GM12891 (cell line): ENCODE data around the gene LRPAP1.

Experiments used
- PAX5 ChIP-seq: IDR thresholded peaks from 2 replicates; pipeline ENCODE4 v1.6.1; 2011; ENCODE audit warnings: low read length, moderate library complexity, mild to moderate bottlenecking; ENCODE audit not compliant: insufficient read depth, severe bottlenecking
- POLR2A ChIP-seq: IDR thresholded peaks from 2 replicates; pipeline ENCODE4 v1.6.1; 2011; ENCODE audit warnings: low read depth, low read length, control low read depth
- POLR2AphosphoS5 ChIP-seq: IDR thresholded peaks from 2 replicates; pipeline ENCODE4 v1.6.1; 2011; ENCODE audit warnings: low read depth, low read length, control low read depth
- POU2F2 ChIP-seq: IDR thresholded peaks from 2 replicates; pipeline ENCODE4 v1.6.1; 2011; ENCODE audit warnings: low read depth, mild to moderate bottlenecking, control low read depth, low read length, moderate library complexity
- SPI1 ChIP-seq: IDR thresholded peaks from 2 replicates; pipeline ENCODE4 v1.6.1; 2011; ENCODE audit warnings: low read depth, low read length, control low read depth
- TAF1 ChIP-seq: IDR thresholded peaks from 2 replicates; pipeline ENCODE4 v1.6.1; 2011; ENCODE audit warnings: low read depth, low read length, control low read depth

DNA sequence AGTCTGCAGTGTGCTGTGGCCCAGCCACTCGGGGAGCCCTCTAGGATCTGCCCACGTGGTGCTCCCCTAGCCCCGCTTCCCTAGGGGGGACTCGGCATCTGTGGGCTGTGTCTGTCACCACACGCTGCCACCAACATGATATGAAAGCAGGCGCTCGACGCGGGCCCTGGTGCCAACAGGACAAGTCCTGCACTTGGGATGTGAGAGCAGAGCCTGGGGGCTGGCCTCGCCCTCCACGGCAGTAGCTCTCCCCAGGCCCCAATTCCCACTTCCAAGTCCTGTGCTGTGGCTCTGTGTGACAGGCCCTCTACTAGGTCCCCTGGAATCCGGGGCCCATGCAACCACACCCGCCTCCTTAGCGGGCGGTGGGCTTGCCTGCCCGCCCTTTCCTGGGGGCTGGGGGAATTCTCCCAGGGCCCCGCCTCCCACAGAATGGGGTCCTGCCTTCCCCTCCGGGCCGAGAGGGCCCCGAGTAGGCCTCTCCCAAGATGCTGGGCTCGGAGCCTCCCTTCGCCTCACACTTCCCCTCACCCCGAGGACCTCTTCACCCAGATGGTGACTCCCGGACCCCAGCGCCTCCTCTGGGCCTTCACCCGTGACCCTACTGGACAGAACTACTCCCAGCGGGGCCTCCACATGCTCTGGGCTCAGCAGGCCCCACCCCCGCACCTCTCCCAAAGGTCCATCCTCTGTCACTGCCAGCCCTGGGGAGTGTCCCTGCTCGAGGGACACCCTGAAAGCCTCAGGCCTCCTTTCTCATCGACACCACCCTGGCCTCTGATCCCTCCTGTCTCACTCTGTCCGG is 11.2 kb downstream of the LRPAP1 start:
- TF ChIP-seq SPI1 (no peak), POLR2A (no peak), POLR2AphosphoS5 (no peak), PAX5 (no peak), TAF1 (no peak), POU2F2 (no peak)
